ENCODE results near the gene INTS13.

DNA sequence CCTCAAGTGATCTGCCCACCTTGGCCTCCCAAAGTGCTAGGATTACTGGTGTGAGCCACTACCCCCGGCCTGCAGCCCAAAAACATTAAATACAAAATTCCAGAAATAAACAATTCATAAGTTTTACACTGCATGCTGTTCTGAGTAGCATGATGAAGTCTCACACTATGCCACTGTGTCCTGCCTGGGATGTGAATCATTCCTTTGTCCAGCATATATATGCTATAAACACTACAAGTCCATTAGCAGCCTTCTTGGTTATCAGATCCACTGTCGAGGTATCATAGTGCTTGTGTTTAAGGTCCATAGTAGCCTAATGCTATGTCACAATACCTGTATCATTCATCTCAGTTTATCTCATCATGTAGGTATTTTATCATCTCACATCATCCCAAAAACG is 15.9 kb downstream of the INTS13 start:
- TF ChIP-seq, protein P1, sequence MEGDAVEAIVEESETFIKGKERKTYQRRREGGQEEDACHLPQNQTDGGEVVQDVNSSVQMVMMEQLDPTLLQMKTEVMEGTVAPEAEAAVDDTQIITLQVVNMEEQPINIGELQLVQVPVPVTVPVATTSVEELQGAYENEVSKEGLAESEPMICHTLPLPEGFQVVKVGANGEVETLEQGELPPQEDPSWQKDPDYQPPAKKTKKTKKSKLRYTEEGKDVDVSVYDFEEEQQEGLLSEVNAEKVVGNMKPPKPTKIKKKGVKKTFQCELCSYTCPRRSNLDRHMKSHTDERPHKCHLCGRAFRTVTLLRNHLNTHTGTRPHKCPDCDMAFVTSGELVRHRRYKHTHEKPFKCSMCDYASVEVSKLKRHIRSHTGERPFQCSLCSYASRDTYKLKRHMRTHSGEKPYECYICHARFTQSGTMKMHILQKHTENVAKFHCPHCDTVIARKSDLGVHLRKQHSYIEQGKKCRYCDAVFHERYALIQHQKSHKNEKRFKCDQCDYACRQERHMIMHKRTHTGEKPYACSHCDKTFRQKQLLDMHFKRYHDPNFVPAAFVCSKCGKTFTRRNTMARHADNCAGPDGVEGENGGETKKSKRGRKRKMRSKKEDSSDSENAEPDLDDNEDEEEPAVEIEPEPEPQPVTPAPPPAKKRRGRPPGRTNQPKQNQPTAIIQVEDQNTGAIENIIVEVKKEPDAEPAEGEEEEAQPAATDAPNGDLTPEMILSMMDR (IDR thresholded peaks at IDR 0.05): no peak
- no peak for TF ChIP-seq POLR2A (IDR thresholded peaks at IDR 0.05)
